GM21515 (cell line): ENCODE measurements around the gene ARMH1.

Experiments used
- ATAC-seq: cut with Tn5 transposase; IDR thresholded peaks from one replicate; pipeline ENCODE4 v1.9.1; 2021; ENCODE audit not compliant: unreplicated experiment

Gene ARMH1

GRCh38 chr1:44643721-44644334, 30.7 kb upstream of the ARMH1 start:
- no peak for ATAC-seq

- no peak for ATAC-seq
Observed at GRCh38 chr1:44644806-44645205, 29.7 kb upstream of the ARMH1 start.

- no peak for ATAC-seq
Observed at GRCh38 chr1:44645476-44646244, 28.9 kb upstream of the ARMH1 start.

- no peak for ATAC-seq
Observed at GRCh38 chr1:44646261-44647110, 28.0 kb upstream of the ARMH1 start.

GRCh38 chr1:44647896-44648295, 26.6 kb upstream of the ARMH1 start:
- ATAC-seq, result no peak

GRCh38 chr1:44648529-44649250, 25.8 kb upstream of the ARMH1 start:
- no peak for ATAC-seq

GRCh38 chr1:44649788-44650158, 24.7 kb upstream of the ARMH1 start:
- ATAC-seq, result no peak

- no peak for ATAC-seq
Observed at GRCh38 chr1:44650159-44650831, 24.2 kb upstream of the ARMH1 start.

- no peak for ATAC-seq
Observed at GRCh38 chr1:44651069-44651468, 23.4 kb upstream of the ARMH1 start.

- peak; percentile 53 for ATAC-seq
Observed at GRCh38 chr1:44652445-44653106, 21.9 kb upstream of the ARMH1 start.

- no peak for ATAC-seq
Observed at GRCh38 chr1:44653107-44653964, 21.2 kb upstream of the ARMH1 start.

GRCh38 chr1:44654621-44655187, 19.8 kb upstream of the ARMH1 start:
- no peak for ATAC-seq

- ATAC-seq, result no peak
Observed at GRCh38 chr1:44655609-44656008, 18.9 kb upstream of the ARMH1 start.

GRCh38 chr1:44659566-44659965, 14.9 kb upstream of the ARMH1 start:
- no peak for ATAC-seq

- ATAC-seq, result no peak
Observed at GRCh38 chr1:44660176-44660575, 14.3 kb upstream of the ARMH1 start.

- no peak for ATAC-seq
Observed at GRCh38 chr1:44661781-44662682, 12.5 kb upstream of the ARMH1 start.

GRCh38 chr1:44662683-44663030, 11.9 kb upstream of the ARMH1 start:
- ATAC-seq, result no peak

- no peak for ATAC-seq
Observed at GRCh38 chr1:44663417-44663816, 11.1 kb upstream of the ARMH1 start.
